GM21423 (cell line): ENCODE measurements around the gene SMIM10L2A.
A peak's percentile ranks its signal among the peaks of the same experiment; 100 is the strongest.
"Not testable (repeated sequence)": the region's sequence is repeated elsewhere in the genome, so short reads cannot be mapped to it uniquely, and the experiment has no call there.

ENCODE experiments used
- ATAC-seq: cut with Tn5 transposase; IDR thresholded peaks from one replicate; pipeline ENCODE4 v1.9.1; 2021; ENCODE audit warnings: mild to moderate bottlenecking, moderate library complexity; ENCODE audit not compliant: unreplicated experiment

SMIM10L2A gene

GRCh38 chrX:135421537-135421931 is 210 bp upstream of the SMIM10L2A start:
- peak; percentile 95 for ATAC-seq

GRCh38 chrX:135422810-135423168 is 1.0 kb downstream of the SMIM10L2A start:
- not testable (repeated sequence) for ATAC-seq

GRCh38 chrX:135423173-135423864 is 1.6 kb downstream of the SMIM10L2A start:
- not testable (repeated sequence) for ATAC-seq

GRCh38 chrX:135424469-135424868 is 2.7 kb downstream of the SMIM10L2A start:
- no peak for ATAC-seq

GRCh38 chrX:135425026-135425965 is 3.6 kb downstream of the SMIM10L2A start:
- no peak for ATAC-seq

GRCh38 chrX:135429429-135429828 is 7.7 kb downstream of the SMIM10L2A start:
- ATAC-seq, result no peak

- ATAC-seq, result no peak
These were observed 10.1 kb downstream of the SMIM10L2A start for GRCh38 chrX:135431886-135432285.

- no peak for ATAC-seq
These were observed 10.7 kb downstream of the SMIM10L2A start for GRCh38 chrX:135432453-135432852.

- no peak for ATAC-seq
These were observed 11.3 kb downstream of the SMIM10L2A start for GRCh38 chrX:135432881-135433521.

GRCh38 chrX:135433531-135434257 is 11.9 kb downstream of the SMIM10L2A start:
- no peak for ATAC-seq

- ATAC-seq, result no peak
These were observed 12.8 kb downstream of the SMIM10L2A start for GRCh38 chrX:135434258-135435138.

GRCh38 chrX:135435139-135435922 is 13.6 kb downstream of the SMIM10L2A start:
- no peak for ATAC-seq

- ATAC-seq, result no peak
These were observed 14.2 kb downstream of the SMIM10L2A start for GRCh38 chrX:135435933-135436332.

GRCh38 chrX:135436456-135436855 is 14.7 kb downstream of the SMIM10L2A start:
- ATAC-seq, result no peak

GRCh38 chrX:135436966-135437866 is 15.5 kb downstream of the SMIM10L2A start:
- no peak for ATAC-seq

- ATAC-seq, result no peak
These were observed 16.4 kb downstream of the SMIM10L2A start for GRCh38 chrX:135437867-135438733.

- no peak for ATAC-seq
These were observed 16.9 kb downstream of the SMIM10L2A start for GRCh38 chrX:135438734-135439043.
